GM12801 (cell line): ENCODE results near the gene DGKD.

Experiments
- CTCF ChIP-seq: IDR thresholded peaks from one replicate; pipeline ENCODE4 v1.5.1; 2011; ENCODE audit warnings: control low read depth; ENCODE audit not compliant: insufficient read length; ENCODE audit errors: extremely low read depth

DGKD gene

GRCh38 chr2:233447506-233448219 is 93.4 kb downstream of the DGKD start:
- TF ChIP-seq CTCF: no peak

GRCh38 chr2:233448220-233448559 is 93.9 kb downstream of the DGKD start:
- TF ChIP-seq CTCF: no peak

GRCh38 chr2:233448575-233448974 is 94.3 kb downstream of the DGKD start:
- TF ChIP-seq CTCF: no peak

GRCh38 chr2:233449081-233449901 is 95.0 kb downstream of the DGKD start:
- TF ChIP-seq CTCF: no peak

GRCh38 chr2:233449921-233450863 is 95.9 kb downstream of the DGKD start:
- no peak for TF ChIP-seq CTCF

GRCh38 chr2:233450864-233451575 is 96.7 kb downstream of the DGKD start:
- TF ChIP-seq CTCF: no peak
